Upper lobe of right lung (tissue), 1 donor: ENCODE measurements around the gene TMEM178A. TPM values are rescaled to one million over a fixed set of nuclear protein-coding genes. Genes with fewer than 3 reads are reported as not detected.
"Not testable (repeated sequence)": the region's sequence is repeated elsewhere in the genome, so short reads cannot be mapped to it uniquely, and the experiment has no call there.

Experiments
- ATAC-seq: fragments of 200-7000 bp; cut with Tn5 transposase; one replicate; pipeline ENCODE4 v1.9.1; 2020; ENCODE audit warnings: mild to moderate bottlenecking, moderate library complexity
- DNase-seq: peaks from one replicate; pipeline ENCODE4 v3.0.0-alpha.2; 2020
- H3K27ac ChIP-seq: fragments of 200-600 bp; one replicate; pipeline ENCODE4 v1.8.0; 2022
- H3K27me3 ChIP-seq: fragments of 200-600 bp; one replicate; pipeline ENCODE4 v1.8.0; 2022; ENCODE audit warnings: mild to moderate bottlenecking
- H3K36me3 ChIP-seq: fragments of 200-600 bp; one replicate; pipeline ENCODE4 v1.8.0; 2022
- H3K4me1 ChIP-seq: fragments of 200-600 bp; one replicate; pipeline ENCODE4 v1.8.0; 2022
- H3K4me3 ChIP-seq: fragments of 200-600 bp; one replicate; pipeline ENCODE4 v1.8.0; 2022; ENCODE audit warnings: mild to moderate bottlenecking
- H3K9me3 ChIP-seq: fragments of 200-600 bp; one replicate; pipeline ENCODE4 v1.8.0; 2022
- intact Hi-C: fragments of 100-400 bp; cut with DNase I; formaldehyde crosslinking; loops from one replicate; pipeline ENCODE4 v1.11.0; 2022
- total RNA-seq: library from RNA; stranded (reverse); fragmentation: NEBNext Ultra II Directional; extraction: Animal tissue kit (Norgen Biotek cat#: 25700); gene quantifications from one replicate; pipeline ENCODE4 v1.2.1, GENCODE V29; 2021
- TF ChIP-seq, protein P1 (sequence below): fragments of 200-600 bp; IDR thresholded peaks from one replicate; pipeline ENCODE4 v1.8.0; 2022; ENCODE audit warnings: antibody characterized with exemption
- donor health status: DM: no; HTN: yes; CAD: no; lungs with severe emphysema.

The TMEM178A gene
- total RNA-seq, 1 donor from 2014 or later, result 9.5 TPM

DNA sequence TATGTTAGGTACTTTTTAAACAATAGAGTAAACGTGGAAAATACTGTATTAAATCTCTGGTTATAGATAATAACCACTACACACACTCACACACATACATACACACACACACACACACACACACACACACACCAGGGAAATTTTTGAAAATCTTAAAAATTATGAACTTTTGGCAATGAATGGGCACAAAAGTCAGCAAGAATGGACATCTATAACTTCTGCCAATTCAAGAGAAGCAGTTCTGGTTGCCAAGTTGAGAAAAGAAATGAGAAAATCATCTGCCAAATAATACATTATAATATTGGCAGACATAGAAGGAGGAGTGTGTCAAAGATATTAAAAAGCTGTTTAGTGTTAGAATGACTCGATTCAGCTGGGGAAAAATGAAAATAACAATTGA is 42.9 kb upstream of the TMEM178A start:
- TF ChIP-seq, protein P1, sequence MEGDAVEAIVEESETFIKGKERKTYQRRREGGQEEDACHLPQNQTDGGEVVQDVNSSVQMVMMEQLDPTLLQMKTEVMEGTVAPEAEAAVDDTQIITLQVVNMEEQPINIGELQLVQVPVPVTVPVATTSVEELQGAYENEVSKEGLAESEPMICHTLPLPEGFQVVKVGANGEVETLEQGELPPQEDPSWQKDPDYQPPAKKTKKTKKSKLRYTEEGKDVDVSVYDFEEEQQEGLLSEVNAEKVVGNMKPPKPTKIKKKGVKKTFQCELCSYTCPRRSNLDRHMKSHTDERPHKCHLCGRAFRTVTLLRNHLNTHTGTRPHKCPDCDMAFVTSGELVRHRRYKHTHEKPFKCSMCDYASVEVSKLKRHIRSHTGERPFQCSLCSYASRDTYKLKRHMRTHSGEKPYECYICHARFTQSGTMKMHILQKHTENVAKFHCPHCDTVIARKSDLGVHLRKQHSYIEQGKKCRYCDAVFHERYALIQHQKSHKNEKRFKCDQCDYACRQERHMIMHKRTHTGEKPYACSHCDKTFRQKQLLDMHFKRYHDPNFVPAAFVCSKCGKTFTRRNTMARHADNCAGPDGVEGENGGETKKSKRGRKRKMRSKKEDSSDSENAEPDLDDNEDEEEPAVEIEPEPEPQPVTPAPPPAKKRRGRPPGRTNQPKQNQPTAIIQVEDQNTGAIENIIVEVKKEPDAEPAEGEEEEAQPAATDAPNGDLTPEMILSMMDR, result no peak
- Histone ChIP-seq H3K27ac (no peak overlapping the region), H3K4me3 (no peak overlapping the region), H3K4me1 (peaks cover 15% of the 10 kb centered on the region), H3K27me3 (no peaks in the 10 kb centered on the region), H3K9me3 (no peaks in the 10 kb centered on the region), H3K36me3 (no peaks in the 10 kb centered on the region)
- no peak for ATAC-seq
- intact Hi-C loops, result no loop called here
- DNase-seq, result no peak

DNA sequence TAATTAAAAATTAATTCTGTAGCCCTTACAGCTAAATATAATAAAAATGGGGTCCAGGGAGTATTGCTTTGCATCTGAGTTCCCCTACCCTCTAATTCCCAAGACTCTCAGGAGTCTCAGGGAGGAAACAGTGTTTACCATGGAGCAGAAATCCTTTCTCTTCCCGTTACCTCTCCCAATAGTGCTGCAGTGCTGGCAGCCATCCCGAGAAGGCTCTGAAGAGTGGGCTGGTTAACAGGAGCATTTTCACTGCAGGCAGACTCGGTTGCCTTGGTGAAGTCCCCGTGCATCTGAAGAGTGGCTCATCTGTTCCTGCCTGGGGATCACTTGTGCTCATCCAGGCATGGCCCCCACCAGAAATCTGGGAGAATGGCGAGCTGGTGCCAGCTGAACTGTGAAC is 41.8 kb upstream of the TMEM178A start:
- no peak overlapping the region for H3K4me3 ChIP-seq
- no peak overlapping the region for H3K27ac ChIP-seq
- no peak for ATAC-seq
- no peaks in the 10 kb centered on the region for H3K36me3 ChIP-seq
- TF ChIP-seq, protein P1, result no peak
- H3K4me1 ChIP-seq, result peaks cover 15% of the 10 kb centered on the region
- no peaks in the 10 kb centered on the region for H3K27me3 ChIP-seq
- intact Hi-C loops, result no loop called here
- no peak for DNase-seq
- H3K9me3 ChIP-seq, result no peaks in the 10 kb centered on the region

DNA sequence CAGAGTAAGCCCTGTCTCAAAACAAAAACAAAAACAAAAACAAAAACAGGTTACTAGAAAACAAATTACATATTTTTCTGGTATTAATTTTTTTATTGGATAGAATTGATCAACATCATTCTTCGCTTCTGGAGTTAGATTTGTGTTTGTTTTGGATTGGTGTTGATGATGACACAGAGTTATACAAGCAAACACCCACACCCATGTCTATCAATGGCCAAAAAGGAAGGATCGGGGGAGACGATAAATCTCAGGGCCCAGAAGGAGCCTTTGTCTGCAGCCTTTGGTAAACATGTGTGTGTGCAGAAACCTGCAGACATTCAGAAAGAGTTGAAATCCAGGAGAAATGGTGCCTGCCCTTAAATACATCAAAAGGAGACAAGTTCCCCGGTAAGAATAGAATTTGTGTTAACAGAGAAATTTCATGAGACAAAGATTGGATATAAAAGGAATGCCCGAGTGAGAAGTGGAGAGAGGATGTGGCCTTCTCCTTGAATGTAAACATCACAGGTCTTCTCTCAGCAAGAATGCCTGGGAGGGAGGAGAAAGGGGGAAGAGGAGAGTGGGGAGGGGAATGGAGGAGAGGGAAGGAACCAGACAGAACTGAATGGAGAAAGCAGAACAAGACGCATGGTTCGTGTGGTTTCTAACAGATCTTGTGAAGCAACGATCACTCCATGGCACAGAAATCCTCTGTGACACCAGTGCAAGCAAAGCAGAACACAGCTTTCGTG is 40.4 kb upstream of the TMEM178A start:
- Histone ChIP-seq H3K27me3 (no peaks in the 10 kb centered on the region), H3K4me1 (peaks cover 3% of the 10 kb centered on the region), H3K27ac (no peak overlapping the region), H3K36me3 (no peaks in the 10 kb centered on the region), H3K4me3 (no peak overlapping the region), H3K9me3 (no peaks in the 10 kb centered on the region)
- intact Hi-C loops, result no loop called here
- ATAC-seq (peak; percentile 92), DNase-seq (no peak)
- TF ChIP-seq, protein P1, result no peak

DNA sequence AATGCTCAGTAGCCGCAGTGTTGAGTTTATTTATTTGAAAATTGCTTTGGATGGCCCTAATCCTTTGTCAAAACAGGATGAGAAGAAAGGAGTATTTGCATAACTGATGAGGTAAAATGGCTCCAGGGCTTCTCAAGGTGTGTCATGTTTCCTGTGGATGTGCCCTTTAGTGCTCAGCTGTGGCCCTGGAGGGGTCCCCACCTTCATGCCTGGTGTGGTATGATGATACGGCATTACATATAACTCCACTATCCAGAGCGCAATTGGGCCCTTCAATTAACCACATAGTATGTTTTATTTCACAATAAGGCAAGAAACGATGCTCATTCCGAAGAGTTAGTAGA is 39.8 kb upstream of the TMEM178A start:
- H3K27me3 ChIP-seq, result no peaks in the 10 kb centered on the region
- H3K27ac ChIP-seq, result no peak overlapping the region
- intact Hi-C loops, result no loop called here
- no peak for ATAC-seq
- no peaks in the 10 kb centered on the region for H3K9me3 ChIP-seq
- H3K4me3 ChIP-seq, result no peak overlapping the region
- H3K36me3 ChIP-seq, result no peaks in the 10 kb centered on the region
- H3K4me1 ChIP-seq, result no peaks in the 10 kb centered on the region
- TF ChIP-seq, protein P1, result no peak
- no peak for DNase-seq

DNA sequence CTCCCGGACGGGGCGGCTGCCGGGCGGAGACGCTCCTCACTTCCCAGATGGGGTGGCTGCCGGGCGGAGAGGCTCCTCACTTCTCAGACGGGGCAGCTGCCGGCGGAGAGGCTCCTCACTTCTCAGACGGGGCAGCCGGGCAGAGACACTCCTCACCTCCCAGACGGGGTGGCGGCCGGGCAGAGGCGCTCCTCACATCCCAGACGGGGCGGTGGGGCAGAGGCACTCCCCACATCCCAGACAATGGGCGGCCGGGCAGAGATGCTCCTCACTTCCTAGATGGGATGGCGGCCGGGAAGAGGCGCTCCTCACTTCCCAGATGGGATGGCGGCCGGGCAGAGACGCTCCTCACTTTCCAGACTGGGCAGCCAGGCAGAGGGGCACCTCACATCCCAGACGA is 37.4 kb upstream of the TMEM178A start:
- ATAC-seq, H3K4me3 ChIP-seq, H3K4me1 ChIP-seq, H3K27me3 ChIP-seq, H3K27ac ChIP-seq, H3K9me3 ChIP-seq, H3K36me3 ChIP-seq, intact Hi-C loops, DNase-seq: not testable (repeated sequence)

DNA sequence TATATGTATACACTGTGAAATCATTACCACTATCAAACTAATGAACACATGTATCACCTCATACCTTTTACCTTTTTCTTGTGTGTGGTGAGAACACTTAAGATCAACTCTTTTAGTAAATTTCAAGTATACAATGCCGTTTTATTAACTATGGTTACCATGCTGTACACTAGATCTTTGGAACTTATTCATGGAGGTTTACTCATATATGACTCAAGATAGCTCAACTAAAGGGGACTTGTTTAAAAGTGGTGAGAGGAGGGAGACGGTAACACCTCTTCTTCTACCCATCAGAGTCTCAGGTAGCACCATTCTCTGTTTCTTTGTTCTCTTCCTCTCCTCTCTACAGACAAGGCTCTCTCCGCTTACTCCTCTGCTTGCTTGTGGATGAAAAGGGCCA is 36.1 kb upstream of the TMEM178A start:
- DNase-seq (no peak), ATAC-seq (no peak)
- Histone ChIP-seq H3K4me1 (no peaks in the 10 kb centered on the region), H3K9me3 (no peaks in the 10 kb centered on the region), H3K27ac (no peak overlapping the region), H3K27me3 (no peaks in the 10 kb centered on the region), H3K36me3 (no peaks in the 10 kb centered on the region), H3K4me3 (no peak overlapping the region)
- TF ChIP-seq, protein P1, result no peak
- intact Hi-C loops, result no loop called here
